ENCODE measurements around the gene CCDC184. TPM values are rescaled to one million over a fixed set of nuclear protein-coding genes. Genes with fewer than 3 reads are reported as not detected.

Gene CCDC184
- total RNA-seq, 1 donor = 0.63 TPM

DNA sequence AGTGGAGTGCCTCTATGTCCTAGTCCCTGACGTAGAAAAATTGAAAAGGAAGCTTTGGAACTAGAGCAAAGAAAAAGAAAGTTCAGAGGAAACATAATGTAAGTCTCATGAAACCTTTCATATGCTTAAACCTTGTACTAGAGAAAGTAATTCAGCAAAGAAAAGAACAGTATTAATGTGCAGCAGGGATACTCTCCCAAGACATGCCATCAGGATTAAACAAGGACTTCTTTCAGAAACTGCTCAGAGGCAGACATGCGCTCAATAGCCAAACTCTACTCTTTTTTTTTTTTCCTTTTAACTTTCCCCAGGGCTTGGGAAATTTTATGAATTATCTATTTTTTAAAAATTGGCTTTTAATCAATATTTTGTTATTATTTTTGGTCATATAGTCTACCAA is 19.0 kb upstream of the CCDC184 start:
- no peak overlapping the region for H3K4me3 ChIP-seq (ENCODE audit: low read depth, low read length)
- DNase-seq (ENCODE audit: low read depth) = no peak
- TF ChIP-seq, protein P1, sequence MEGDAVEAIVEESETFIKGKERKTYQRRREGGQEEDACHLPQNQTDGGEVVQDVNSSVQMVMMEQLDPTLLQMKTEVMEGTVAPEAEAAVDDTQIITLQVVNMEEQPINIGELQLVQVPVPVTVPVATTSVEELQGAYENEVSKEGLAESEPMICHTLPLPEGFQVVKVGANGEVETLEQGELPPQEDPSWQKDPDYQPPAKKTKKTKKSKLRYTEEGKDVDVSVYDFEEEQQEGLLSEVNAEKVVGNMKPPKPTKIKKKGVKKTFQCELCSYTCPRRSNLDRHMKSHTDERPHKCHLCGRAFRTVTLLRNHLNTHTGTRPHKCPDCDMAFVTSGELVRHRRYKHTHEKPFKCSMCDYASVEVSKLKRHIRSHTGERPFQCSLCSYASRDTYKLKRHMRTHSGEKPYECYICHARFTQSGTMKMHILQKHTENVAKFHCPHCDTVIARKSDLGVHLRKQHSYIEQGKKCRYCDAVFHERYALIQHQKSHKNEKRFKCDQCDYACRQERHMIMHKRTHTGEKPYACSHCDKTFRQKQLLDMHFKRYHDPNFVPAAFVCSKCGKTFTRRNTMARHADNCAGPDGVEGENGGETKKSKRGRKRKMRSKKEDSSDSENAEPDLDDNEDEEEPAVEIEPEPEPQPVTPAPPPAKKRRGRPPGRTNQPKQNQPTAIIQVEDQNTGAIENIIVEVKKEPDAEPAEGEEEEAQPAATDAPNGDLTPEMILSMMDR (IDR thresholded peaks at IDR 0.05; ENCODE audit: insufficient read depth, low read length) = no peak

DNA sequence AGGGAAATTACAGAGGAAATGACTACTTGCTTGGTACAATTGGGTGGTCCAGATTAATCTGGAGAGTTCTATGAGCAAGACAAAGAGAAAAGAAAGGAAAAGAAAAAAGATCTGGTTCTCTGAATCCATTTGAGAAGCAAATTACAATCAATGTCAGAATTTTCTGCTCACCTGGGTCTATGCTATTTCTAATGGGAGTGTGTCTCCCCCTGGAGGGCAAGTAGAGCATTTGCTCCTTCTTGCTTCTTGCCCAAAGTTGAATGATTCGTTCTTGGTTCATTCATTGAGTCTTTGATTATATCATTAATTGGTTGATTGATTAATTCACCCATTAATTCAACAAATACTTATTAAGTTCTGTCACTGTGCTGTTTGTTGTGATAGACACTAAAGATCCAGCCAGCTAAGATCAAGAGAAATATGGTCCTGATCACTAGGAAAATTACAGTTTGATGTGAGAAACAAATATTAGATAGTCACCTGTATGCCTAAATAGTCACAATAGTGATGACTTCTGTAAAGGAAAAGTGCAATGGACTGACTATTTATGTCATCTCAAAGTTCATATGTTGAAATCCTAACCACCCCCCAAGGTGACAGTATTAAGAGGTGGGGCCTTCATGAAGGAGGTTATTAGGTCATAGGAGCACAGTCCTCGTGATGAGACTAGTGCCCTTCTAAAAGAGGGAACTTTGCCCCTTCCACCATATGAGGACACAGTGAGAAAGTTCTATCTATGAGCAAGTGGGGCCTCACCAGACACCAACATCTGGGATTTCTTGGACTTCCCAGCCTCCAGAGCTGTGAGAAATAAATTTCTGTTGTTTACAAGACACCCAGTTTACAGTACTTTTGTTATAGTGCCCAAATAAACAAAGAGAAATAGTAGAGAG is 18.1 kb upstream of the CCDC184 start:
- peak; percentile 81 for DNase-seq (ENCODE audit: low read depth)
- TF ChIP-seq, protein P1 (IDR thresholded peaks at IDR 0.05; ENCODE audit: insufficient read depth, low read length) = peak; percentile 97
- no peak overlapping the region for H3K4me3 ChIP-seq (ENCODE audit: low read depth, low read length)

DNA sequence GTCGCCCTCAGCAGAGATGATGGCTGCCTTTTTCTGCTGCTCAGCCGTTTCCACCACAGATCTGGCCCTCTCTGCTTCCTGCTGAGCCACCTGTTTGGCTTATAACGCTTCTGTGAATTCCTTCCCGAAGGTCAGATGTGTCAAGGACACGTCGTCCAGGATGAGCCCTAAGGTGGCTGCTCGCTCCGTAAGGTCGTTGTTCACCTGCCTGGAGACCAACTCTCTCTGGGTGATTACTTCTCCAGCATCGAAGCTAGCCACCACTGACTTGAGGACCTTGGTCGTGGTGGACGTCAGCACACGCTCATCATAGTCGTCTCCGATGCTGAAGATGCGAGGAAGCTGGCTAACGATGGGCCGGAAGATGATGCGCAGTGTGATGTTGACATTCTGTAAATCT is 14.4 kb upstream of the CCDC184 start:
- TF ChIP-seq, protein P1 (IDR thresholded peaks at IDR 0.05; ENCODE audit: insufficient read depth, low read length) = no peak
- no peak for DNase-seq (ENCODE audit: low read depth)
- H3K4me3 ChIP-seq (ENCODE audit: low read depth, low read length) = no peak overlapping the region

DNA sequence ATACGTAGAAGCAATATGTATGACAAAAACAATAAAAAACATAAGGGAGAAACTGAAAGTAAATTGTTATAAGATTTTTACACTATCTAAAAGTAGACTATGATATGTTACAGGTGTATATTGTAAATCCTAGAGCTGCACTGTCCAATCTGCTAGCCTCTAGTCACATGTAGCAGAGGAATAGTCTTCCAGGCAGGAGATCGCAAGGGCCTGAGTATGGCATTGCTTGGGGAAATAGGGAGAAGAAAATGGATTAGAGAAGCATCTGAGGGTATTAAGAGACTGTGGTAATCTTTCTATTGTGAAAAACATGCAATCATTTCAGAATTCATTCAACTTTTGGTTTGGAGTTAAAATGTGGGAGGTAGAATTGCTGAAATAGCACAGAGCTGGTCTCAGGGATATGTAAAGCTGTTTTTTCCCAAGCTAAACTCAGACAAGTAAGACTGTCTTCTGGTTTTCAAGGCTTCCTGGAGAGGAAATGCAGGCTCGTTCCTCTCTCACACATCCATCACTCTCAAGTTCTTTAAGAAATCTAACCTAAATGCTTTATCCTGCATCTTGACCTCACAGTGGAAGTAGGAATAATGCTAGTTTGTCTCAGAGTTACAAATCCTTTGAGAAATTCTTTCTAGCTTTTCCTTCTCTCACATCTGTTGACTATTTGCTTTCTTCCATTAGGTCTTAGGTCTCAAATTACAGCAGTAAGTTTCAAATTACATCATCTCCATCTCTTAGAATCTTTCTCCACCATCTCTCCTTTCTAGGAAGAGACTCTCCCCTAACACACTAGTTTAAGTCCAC is 7.6 kb upstream of the CCDC184 start:
- no peak overlapping the region for H3K4me3 ChIP-seq (ENCODE audit: low read depth, low read length)
- TF ChIP-seq, protein P1 (IDR thresholded peaks at IDR 0.05; ENCODE audit: insufficient read depth, low read length) = no peak
- DNase-seq (ENCODE audit: low read depth) = peak; percentile 28

DNA sequence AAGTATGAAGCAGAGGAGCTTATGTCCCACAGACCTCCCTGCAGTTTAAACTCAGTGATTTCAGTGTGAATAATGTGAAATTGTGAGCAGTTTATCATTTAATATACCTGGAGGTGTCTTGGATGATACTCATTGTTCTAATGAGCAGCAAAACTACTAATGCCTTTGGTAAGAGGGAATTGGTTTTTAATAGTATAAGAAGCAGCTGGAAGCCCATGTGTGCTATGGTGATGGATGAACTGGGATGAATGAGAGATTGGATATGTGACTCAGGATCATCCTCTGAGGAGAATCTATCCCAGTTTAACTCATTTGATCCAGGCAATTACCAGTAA is 7.1 kb upstream of the CCDC184 start:
- TF ChIP-seq, protein P1 (IDR thresholded peaks at IDR 0.05; ENCODE audit: insufficient read depth, low read length) = no peak
- no peak overlapping the region for H3K4me3 ChIP-seq (ENCODE audit: low read depth, low read length)
- no peak for DNase-seq (ENCODE audit: low read depth)

DNA sequence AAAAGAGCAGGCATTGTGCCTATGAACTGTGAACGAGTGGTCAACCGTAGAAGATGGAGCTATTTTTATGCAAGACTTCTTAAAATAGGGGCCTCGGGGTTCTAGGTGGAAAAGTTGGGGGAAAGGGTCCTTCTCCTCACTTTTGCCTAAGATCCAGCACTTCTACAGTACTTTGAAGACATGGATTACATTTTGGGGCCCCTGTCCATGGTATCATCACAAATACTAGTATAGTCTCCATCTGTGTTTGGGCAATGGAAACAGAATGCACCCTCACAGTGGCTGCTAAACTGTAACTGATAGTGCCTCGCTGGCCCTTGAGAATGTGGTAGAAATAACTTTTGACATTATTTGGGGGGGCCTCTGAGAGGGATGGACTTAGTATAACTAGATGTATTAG is 5.5 kb upstream of the CCDC184 start:
- no peak for DNase-seq (ENCODE audit: low read depth)
- H3K4me3 ChIP-seq (ENCODE audit: low read depth, low read length) = no peak overlapping the region
- TF ChIP-seq, protein P1 (IDR thresholded peaks at IDR 0.05; ENCODE audit: insufficient read depth, low read length) = no peak

Measured in fibroblast of the aortic adventitia (primary cell).